ENCODE data around the gene SLX4IP. TPM values are rescaled to one million over a fixed set of nuclear protein-coding genes. Genes with fewer than 3 reads are reported as not detected.

SLX4IP gene
- total RNA-seq, 1 experiment from 2014 or later: 11.1 TPM

GRCh38 chr20:10508060-10508459 lies 73.0 kb downstream of the SLX4IP start (continued):
- TF ChIP-seq TCF7L2 (IDR thresholded peaks at IDR 0.05; ENCODE audit: borderline replicate concordance, extremely low read depth, insufficient read depth, insufficient read length): no peak
- peak; percentile 78 for TF ChIP-seq SP1 (IDR thresholded peaks at IDR 0.05; ENCODE audit: low read depth)
- TF ChIP-seq POLR2A (IDR thresholded peaks at IDR 0.05; ENCODE audit: borderline replicate concordance, extremely low read depth, insufficient read depth, insufficient read length): no peak
- no peak for TF ChIP-seq ATF3 (IDR thresholded peaks at IDR 0.05)
- peak; percentile 44; the same call in 1 of the 2 replicates for TF ChIP-seq MAX (IDR thresholded peaks at IDR 0.05)
- peak; percentile 79 for TF ChIP-seq JUND (IDR thresholded peaks at IDR 0.05)
- 0 out of 2 replicates have a peak, but pooled peaks have one; percentile 8 for TF ChIP-seq CEBPB (IDR thresholded peaks at IDR 0.05; ENCODE audit: low read depth)
- no peak for TF ChIP-seq REST (IDR thresholded peaks at IDR 0.05; ENCODE audit: low read depth)

- no peaks in the 10 kb centered on the region for H4K20me1 ChIP-seq (ENCODE audit: insufficient read depth)
- peak overlapping the region; percentile 5 to 41; a peak in 3 of 4 replicates for H3K4me3 ChIP-seq (replicated peaks in 1 of 2; ENCODE audit: low read depth in 1 of 2, low read length in 2 of 2)
- CTCF ChIA-PET: interaction anchor here (0.8 kb wide), 1 partner anchor 28 kb away, joined by 3 read pairs; no protein-coding TSS in a partner anchor
- H3K27me3 ChIP-seq (ENCODE audit: insufficient read depth, low read length): no peaks in the 10 kb centered on the region
- no peaks in the 10 kb centered on the region for H3K9me2 ChIP-seq (ENCODE audit: insufficient read depth)
- RAD21 ChIA-PET (ENCODE audit: low non-redundant PET in 1 of 2, low total read pairs in 2 of 2, uncharacterized antibody in 2 of 2, unreplicated experiment in 2 of 2): no interaction called here
- intact Hi-C loops (cut with micrococcal nuclease): no loop called here
- H3K9me3 ChIP-seq (ENCODE audit: control insufficient read depth in 1 of 2, insufficient read depth in 1 of 2, low read depth in 1 of 2, low read length in 2 of 2): no peaks in the 10 kb centered on the region
- no peak overlapping the region for H2AFZ ChIP-seq (ENCODE audit: low read depth, low read length, poor library complexity, severe bottlenecking)
- H3K27ac ChIP-seq (ENCODE audit: low read depth, low read length): peak overlapping the region; percentile 69
- H3K9ac ChIP-seq (ENCODE audit: low read length): peak overlapping the region; percentile 60
- no peak for DNase-seq (ENCODE audit: low read depth, low spot score)
- TSS peak; percentile 71 for BruUV-seq (replicated peaks)
- H3K79me2 ChIP-seq (ENCODE audit: insufficient read depth, low read length): peaks cover 11% of the 10 kb centered on the region; the same call in 1 of the 2 replicates
- TF ChIP-seq MAX (IDR thresholded peaks at IDR 0.05): peak; percentile 18; the same call in 1 of the 2 replicates
- no peak for TF ChIP-seq FOSL1 (IDR thresholded peaks at IDR 0.05; ENCODE audit: low read depth)
- TF ChIP-seq TCF7L2 (IDR thresholded peaks at IDR 0.05; ENCODE audit: borderline replicate concordance, extremely low read depth, insufficient read depth, insufficient read length): peak; percentile 74
- TF ChIP-seq ZFX (IDR thresholded peaks at IDR 0.05): 0 out of 2 replicates have a peak, but pooled peaks have one; percentile 14
- peak; percentile 6 for TF ChIP-seq CBX3 (IDR thresholded peaks at IDR 0.05; ENCODE audit: low read depth)
- H3K4me1 ChIP-seq (ENCODE audit: control insufficient read depth in 1 of 2, insufficient read depth in 2 of 2, low read length in 2 of 2): peaks cover 65 to 66% of the 10 kb centered on the region in 2 experiments
- peak overlapping the region; percentile 79 for H3K4me2 ChIP-seq (ENCODE audit: low read length)
- peak; percentile 45 for ATAC-seq
- H3K36me3 ChIP-seq (ENCODE audit: control insufficient read depth in 1 of 2, insufficient read depth in 2 of 2, low read length in 2 of 2): no peaks in the 10 kb centered on the region
- POLR2A ChIA-PET: interaction anchor here (1.2 kb wide), 1 partner anchor 13 kb away, joined by 3 read pairs; no protein-coding TSS in a partner anchor
Measured at GRCh38 chr20:10508468-10509251, 73.6 kb downstream of the SLX4IP start.

Data from HCT116 (cell line).